Stimulated activated CD4-positive, alpha-beta T cell treated with anti-CD3 and anti-CD28 coated beads, Interleukin-15, amount 100 ng/mL, for 48 hours (primary cell): ENCODE data around the gene VRK3.

Source experiments
- DNase-seq, 2 donors: peaks; one replicate each; pipeline ENCODE4 v3.0.0-alpha.2; 2020; ENCODE audit warnings: low read depth in 2 of 2

VRK3 gene

DNA sequence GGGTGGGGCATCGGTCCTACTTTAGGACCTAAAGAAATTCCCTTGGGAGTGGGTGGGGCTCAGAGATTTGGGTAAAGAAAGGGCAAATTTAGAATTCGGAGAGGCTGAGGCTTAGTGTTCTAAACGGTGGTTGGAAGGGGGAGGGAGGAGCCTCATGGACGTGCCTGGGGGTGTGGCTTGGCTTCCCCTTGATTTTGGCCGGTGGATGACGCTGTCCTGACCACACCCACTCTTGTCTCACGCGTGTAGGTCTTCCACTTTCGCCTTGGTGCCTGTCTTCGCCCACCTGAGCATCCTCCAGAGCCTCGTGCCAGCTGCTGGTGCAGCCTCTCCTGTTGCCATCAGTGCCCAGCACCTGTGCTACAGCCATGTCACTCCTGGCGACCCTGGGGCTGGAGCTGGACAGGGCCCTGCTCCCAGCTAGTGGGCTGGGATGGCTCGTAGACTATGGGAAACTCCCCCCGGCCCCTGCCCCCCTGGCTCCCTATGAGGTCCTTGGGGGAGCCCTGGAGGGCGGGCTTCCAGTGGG lies 94.6 kb downstream of the VRK3 start:
- DNase-seq: no peak

DNA sequence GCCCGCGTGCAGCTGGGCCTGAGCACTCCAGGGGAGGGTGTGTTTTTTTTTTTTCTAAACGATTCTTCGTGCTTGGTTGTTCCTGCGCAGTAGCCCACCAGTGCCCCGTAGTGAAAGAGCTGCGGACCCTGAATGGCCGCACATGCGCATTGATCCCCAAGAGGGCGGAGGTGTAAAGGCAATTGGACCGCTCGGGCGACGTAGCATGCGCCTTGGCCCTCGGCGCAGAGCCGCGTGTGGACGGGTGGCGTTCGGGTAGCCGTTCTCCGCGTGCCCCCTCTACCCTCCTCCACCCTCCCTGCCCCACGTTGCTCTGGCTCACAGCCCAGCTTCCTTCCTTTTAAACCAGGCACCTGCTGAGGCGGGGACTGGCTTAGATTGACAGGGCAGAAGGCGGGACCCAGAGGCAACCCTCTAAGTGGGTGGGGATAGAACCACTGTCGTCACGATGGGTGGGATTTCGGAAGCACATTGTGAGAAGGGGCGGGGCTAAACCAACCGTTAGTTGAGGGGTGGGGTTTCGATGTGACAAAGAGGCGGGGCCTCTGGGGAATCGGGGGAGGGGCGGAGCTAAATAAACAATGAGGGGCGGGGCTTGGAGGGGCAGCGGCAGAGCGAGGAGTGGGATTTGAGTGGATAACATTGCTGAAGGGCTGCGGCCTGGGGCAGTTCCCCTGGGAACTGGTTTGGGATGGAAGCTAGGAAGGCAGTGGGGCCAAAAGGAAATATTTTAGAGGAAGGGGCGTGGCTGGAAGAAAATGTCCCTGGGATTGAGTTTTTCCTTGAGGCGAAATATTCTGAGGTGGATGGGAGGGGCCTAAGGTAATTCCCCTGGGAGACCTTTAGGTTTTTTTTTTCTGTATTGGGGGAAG lies 95.3 kb downstream of the VRK3 start:
- peak; percentile 94 to 96 for DNase-seq

DNA sequence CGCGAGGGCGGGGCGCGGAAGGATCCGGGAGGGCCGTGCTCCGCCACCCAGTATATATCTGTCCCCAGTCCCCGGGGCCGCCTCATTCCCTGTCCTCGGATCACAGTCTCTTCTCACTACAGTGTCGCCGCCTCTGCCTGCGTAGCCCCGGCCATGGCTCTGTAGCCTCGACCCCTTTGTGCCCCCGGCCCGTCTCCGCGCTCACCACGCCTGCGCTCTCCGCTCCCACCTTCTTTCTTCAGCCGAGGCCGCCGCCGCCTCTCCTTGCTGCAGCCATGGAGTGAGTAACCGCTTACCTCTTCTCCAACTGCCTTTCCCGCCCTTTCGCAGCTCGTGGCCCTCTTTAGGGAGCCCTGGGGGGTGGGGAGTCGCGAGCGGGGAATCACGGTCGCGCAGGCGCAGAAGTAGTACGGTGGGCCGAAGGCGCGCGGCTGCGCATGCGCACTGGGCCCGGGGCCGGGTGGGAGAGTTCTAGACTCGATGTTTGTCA lies 96.0 kb downstream of the VRK3 start, which contains the start of the genes ATF5 and NUP62:
Gene ATF5 (plus strand): TSS at position 85 of the 490 bp plus-strand sequence. CDS start 1,646 bp downstream, outside the sequence.
Gene NUP62 (minus strand): TSS at position 384 of the 490 bp plus-strand sequence. CDS start 19,697 bp downstream, outside the sequence.
- peak; percentile 86 to 91 for DNase-seq

DNA sequence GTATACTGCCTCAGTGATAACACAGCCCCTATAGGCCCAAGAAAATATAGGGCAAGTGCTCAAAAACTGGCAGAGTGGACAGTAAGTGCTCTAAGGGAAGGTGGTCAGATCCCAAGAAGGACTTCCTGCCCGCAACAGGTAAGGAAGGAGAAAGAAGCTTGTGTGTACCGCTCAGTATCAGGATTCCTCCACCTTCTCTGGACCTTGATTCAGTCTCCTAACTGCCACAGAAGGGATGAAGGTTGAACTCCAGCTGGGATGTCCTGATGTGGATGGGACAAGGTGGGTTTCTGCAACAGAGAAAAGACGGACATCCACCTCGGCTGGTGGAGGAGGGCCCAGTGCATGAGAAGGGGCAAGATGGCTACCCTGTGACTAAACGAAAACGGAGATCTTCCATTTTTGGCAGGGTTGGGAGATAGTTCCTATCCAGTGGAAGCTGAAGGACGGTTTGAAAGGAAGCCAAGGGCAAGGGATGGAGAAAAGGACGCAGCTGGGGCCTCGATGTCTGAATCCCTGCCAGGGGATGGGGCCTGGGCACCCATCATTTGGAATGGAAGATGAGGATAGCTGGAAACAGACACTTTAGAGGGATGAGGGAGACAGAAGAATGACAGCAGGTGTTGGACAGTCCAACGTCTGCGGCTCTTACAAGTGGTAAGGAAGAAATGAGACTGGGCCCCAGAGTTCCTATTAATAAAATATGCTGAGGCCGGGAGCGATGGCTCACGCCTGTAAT lies 97.5 kb downstream of the VRK3 start:
- no peak for DNase-seq

DNA sequence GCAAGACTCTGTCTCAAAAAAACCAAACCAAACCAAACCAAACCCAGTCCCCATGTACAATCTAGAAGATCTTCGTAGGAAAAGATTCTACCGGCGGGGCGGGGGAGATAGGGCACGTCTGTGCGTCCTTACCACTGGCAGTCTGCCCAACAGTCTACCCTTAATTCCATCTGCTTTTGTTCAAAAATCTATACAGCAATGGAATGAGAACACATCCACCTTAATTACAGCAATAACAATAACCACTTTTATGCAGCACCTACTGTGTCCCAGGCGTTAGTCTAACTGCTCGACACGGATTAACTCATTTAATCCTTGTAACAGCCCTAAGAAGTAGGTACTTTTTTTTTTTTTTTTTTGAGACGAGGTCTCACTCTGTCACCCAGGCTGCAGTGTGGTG lies 98.7 kb downstream of the VRK3 start:
- no peak for DNase-seq
